ENCODE measurements around the gene C3orf20. TPM values are rescaled to one million over a fixed set of nuclear protein-coding genes. Genes with fewer than 3 reads are reported as not detected.

Gene C3orf20
- total RNA-seq, 1 experiment from 2014 or later: 0.28 TPM

DNA sequence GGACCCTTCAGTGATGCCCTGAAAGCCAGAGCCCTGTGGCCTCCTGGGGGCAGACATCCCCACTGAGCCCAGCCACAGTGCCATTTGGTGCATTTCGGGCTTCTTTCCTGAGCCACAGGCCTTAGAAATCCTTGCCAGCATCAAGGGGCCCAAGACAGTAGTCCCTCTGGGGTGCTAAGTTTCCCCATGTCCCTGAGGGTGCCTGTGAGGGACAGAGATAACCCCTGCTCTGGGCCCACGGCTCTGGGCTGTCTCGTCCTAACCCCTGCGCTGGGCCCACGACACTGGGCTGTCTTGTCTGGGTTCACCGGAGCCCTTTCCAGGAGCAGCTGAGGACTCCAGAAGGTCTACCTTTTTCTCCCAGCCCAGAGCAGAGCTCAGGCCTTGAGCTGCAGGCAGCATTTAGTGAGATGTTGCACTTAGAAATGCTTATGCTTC, 98.8 kb downstream of the C3orf20 start:
- Mint-ChIP-seq H3K27me3 (ENCODE audit: unreplicated experiment) (peaks cover 58% of the 10 kb centered on the region), H3K36me3 (ENCODE audit: insufficient read depth, unreplicated experiment) (no peaks in the 10 kb centered on the region), H3K27ac (ENCODE audit: unreplicated experiment) (no peak overlapping the region), H3K4me3 (ENCODE audit: low read depth, unreplicated experiment) (no peak overlapping the region), H3K9me3 (ENCODE audit: low read depth, unreplicated experiment) (peaks cover 2% of the 10 kb centered on the region), H3K4me1 (ENCODE audit: low read depth, unreplicated experiment) (no peaks in the 10 kb centered on the region)
- BruUV-seq (replicated peaks): no TSS peak
- TF ChIP-seq, protein P1, sequence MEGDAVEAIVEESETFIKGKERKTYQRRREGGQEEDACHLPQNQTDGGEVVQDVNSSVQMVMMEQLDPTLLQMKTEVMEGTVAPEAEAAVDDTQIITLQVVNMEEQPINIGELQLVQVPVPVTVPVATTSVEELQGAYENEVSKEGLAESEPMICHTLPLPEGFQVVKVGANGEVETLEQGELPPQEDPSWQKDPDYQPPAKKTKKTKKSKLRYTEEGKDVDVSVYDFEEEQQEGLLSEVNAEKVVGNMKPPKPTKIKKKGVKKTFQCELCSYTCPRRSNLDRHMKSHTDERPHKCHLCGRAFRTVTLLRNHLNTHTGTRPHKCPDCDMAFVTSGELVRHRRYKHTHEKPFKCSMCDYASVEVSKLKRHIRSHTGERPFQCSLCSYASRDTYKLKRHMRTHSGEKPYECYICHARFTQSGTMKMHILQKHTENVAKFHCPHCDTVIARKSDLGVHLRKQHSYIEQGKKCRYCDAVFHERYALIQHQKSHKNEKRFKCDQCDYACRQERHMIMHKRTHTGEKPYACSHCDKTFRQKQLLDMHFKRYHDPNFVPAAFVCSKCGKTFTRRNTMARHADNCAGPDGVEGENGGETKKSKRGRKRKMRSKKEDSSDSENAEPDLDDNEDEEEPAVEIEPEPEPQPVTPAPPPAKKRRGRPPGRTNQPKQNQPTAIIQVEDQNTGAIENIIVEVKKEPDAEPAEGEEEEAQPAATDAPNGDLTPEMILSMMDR (IDR thresholded peaks at IDR 0.05; ENCODE audit: unreplicated experiment): no peak
- no peak for DNase-seq
- intact Hi-C loops (cut with micrococcal nuclease; ENCODE audit: unreplicated experiment): no loop called here
- CTCF ChIA-PET: no interaction called here

DNA sequence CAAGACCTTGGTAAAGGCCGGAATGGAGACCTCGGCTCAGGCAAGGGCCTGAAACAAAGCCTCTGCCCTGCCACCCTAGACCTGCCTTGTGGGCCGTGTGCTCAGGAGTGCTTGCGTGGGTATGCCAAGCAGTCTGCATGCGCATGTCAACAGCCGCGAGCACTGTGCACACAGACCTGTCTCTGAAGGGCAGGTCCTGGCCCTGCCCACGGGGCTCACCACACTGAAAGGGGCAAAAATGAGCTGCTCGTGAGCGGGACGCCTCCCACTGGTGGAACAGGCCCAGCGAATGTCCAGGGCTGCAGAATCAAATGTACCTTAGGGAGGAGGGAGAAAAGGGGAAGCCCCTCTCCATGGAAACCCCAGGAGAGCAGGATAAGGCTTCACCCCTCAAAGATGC, 99.5 kb downstream of the C3orf20 start:
- Mint-ChIP-seq H3K4me1 (ENCODE audit: low read depth, unreplicated experiment) (no peaks in the 10 kb centered on the region), H3K36me3 (ENCODE audit: insufficient read depth, unreplicated experiment) (no peaks in the 10 kb centered on the region), H3K4me3 (ENCODE audit: low read depth, unreplicated experiment) (no peak overlapping the region), H3K9me3 (ENCODE audit: low read depth, unreplicated experiment) (peaks cover 4% of the 10 kb centered on the region), H3K27me3 (ENCODE audit: unreplicated experiment) (peaks cover 53% of the 10 kb centered on the region), H3K27ac (ENCODE audit: unreplicated experiment) (no peak overlapping the region)
- TF ChIP-seq, protein P1 (IDR thresholded peaks at IDR 0.05; ENCODE audit: unreplicated experiment): no peak
- intact Hi-C loops (cut with micrococcal nuclease; ENCODE audit: unreplicated experiment): no loop called here
- no TSS peak for BruUV-seq (replicated peaks)
- no peak for DNase-seq
- CTCF ChIA-PET: no interaction called here

DNA sequence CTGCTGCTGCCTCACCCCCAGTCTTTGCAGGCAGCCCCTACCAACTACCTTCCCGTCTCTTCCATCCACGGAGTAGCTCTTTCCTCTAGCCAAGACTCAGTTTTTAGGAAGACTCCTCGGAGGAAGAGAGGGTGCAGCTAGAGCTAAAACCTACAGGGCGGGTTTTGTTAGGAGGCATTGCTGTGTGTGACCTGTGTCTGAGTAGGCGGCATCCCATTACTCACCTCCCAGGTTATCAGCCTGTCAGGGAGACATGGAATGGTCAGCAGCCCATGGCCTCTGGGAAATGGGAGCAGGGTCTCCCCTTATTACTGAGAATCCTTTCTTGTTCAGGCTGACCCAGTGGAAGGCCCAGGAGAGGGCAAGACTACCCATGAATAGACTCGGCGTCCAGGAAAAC, 100.1 kb downstream of the C3orf20 start:
- Mint-ChIP-seq H3K27ac (ENCODE audit: unreplicated experiment) (no peak overlapping the region), H3K4me3 (ENCODE audit: low read depth, unreplicated experiment) (no peak overlapping the region), H3K9me3 (ENCODE audit: low read depth, unreplicated experiment) (peaks cover 4% of the 10 kb centered on the region), H3K27me3 (ENCODE audit: unreplicated experiment) (peaks cover 47% of the 10 kb centered on the region), H3K4me1 (ENCODE audit: low read depth, unreplicated experiment) (no peaks in the 10 kb centered on the region), H3K36me3 (ENCODE audit: insufficient read depth, unreplicated experiment) (no peaks in the 10 kb centered on the region)
- CTCF ChIA-PET: no interaction called here
- BruUV-seq (replicated peaks): no TSS peak
- no peak for DNase-seq
- TF ChIP-seq, protein P1 (IDR thresholded peaks at IDR 0.05; ENCODE audit: unreplicated experiment): no peak
- intact Hi-C loops (cut with micrococcal nuclease; ENCODE audit: unreplicated experiment): no loop called here

DNA sequence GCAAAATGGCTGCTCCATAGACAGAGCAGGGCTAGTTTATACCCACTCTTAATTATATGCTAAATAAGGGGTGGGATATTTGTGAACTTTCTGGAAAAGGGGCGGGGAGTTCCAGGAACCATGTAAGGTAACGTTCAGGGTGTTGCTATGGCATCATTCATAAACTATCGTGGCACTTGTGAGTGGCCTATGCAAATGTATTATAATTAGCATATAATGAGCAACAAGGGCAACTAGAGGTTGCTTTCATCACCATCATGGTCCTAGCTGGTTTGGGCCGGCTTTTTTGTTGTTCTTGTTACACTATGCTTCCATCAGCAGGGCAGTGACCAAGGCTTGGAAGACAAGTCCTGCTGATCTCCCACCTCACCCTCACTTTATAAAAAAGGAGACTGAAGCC, 100.6 kb downstream of the C3orf20 start:
- Mint-ChIP-seq H3K9me3 (ENCODE audit: low read depth, unreplicated experiment) (peaks cover 4% of the 10 kb centered on the region), H3K36me3 (ENCODE audit: insufficient read depth, unreplicated experiment) (no peaks in the 10 kb centered on the region), H3K27me3 (ENCODE audit: unreplicated experiment) (peaks cover 42% of the 10 kb centered on the region), H3K4me1 (ENCODE audit: low read depth, unreplicated experiment) (no peaks in the 10 kb centered on the region), H3K4me3 (ENCODE audit: low read depth, unreplicated experiment) (no peak overlapping the region), H3K27ac (ENCODE audit: unreplicated experiment) (no peak overlapping the region)
- TF ChIP-seq, protein P1 (IDR thresholded peaks at IDR 0.05; ENCODE audit: unreplicated experiment): no peak
- no peak for DNase-seq
- BruUV-seq (replicated peaks): no TSS peak
- intact Hi-C loops (cut with micrococcal nuclease; ENCODE audit: unreplicated experiment): no loop called here
- CTCF ChIA-PET: no interaction called here

All from Calu3 (cell line).